Activated CD4-positive, alpha-beta T cell treated with anti-CD3 and anti-CD28 coated beads, Interleukin-2, Interleukin-4, amounts not matched to agents 100 ng/mL and 50 ng/mL, durations not matched to agents 16 hours and 8 hours (primary cell): ENCODE results near the gene KLF18.
"Not testable (repeated sequence)": the region's sequence is repeated elsewhere in the genome, so short reads cannot be mapped to it uniquely, and the experiment has no call there.

Experiments
- DNase-seq: peaks from one replicate; pipeline ENCODE4 v3.0.0-alpha.2; 2020; ENCODE audit warnings: low spot score

KLF18 gene

GRCh38 chr1:44141531-44141930, at the start of gene KLF18:
TSS of gene KLF18 (minus strand) at chr1:44141631. CDS start at chr1:44141631, 0 bp downstream.
- no peak for DNase-seq

GRCh38 chr1:44174630-44175029, 33.2 kb upstream of the KLF18 start:
- no peak for DNase-seq

- no peak for DNase-seq
Observed at GRCh38 chr1:44170281-44170823, 28.9 kb upstream of the KLF18 start.

- peak; percentile 36 for DNase-seq
Observed at GRCh38 chr1:44168520-44169098, 27.2 kb upstream of the KLF18 start.

- DNase-seq, result no peak
Observed at GRCh38 chr1:44161546-44161945, 20.1 kb upstream of the KLF18 start.

- no peak for DNase-seq
Observed at GRCh38 chr1:44158871-44159270, 17.4 kb upstream of the KLF18 start.

GRCh38 chr1:44157903-44158302, 16.5 kb upstream of the KLF18 start:
- DNase-seq, result no peak

GRCh38 chr1:44154049-44154448, 12.6 kb upstream of the KLF18 start:
- no peak for DNase-seq

- no peak for DNase-seq
Observed at GRCh38 chr1:44152692-44153091, 11.3 kb upstream of the KLF18 start.

GRCh38 chr1:44151808-44152207, 10.4 kb upstream of the KLF18 start:
- DNase-seq, result no peak

- DNase-seq, result no peak
Observed at GRCh38 chr1:44151332-44151731, 9.9 kb upstream of the KLF18 start.

GRCh38 chr1:44147582-44147981, 6.2 kb upstream of the KLF18 start:
- DNase-seq, result no peak

GRCh38 chr1:44146536-44147361, 5.3 kb upstream of the KLF18 start:
- DNase-seq, result no peak

- DNase-seq, result no peak
Observed at GRCh38 chr1:44144962-44145756, 3.7 kb upstream of the KLF18 start.

GRCh38 chr1:44139565-44139964, 1.9 kb downstream of the KLF18 start:
- not testable (repeated sequence) for DNase-seq

GRCh38 chr1:44138239-44138638, 3.2 kb downstream of the KLF18 start:
- no peak for DNase-seq

- no peak for DNase-seq
Observed at GRCh38 chr1:44135886-44136285, 5.5 kb downstream of the KLF18 start.

GRCh38 chr1:44134071-44134920, 7.1 kb downstream of the KLF18 start:
- no peak for DNase-seq

GRCh38 chr1:44131411-44131810, 10.0 kb downstream of the KLF18 start:
- no peak for DNase-seq

- no peak for DNase-seq
Observed at GRCh38 chr1:44129616-44130500, 11.6 kb downstream of the KLF18 start.
